ENCODE results near the gene RPS6KA4.

GRCh38 chr11:64361659-64362058 lies 2.7 kb downstream of the RPS6KA4 start:
- TF ChIP-seq POLR2A (IDR thresholded peaks at IDR 0.05) (no peak), CTCF (IDR thresholded peaks at IDR 0.05) (no peak)

Data from body of pancreas (tissue), 4 donors.